Vagina (tissue), 2 donors: ENCODE measurements around the gene SUPT7L. TPM values are rescaled to one million over a fixed set of nuclear protein-coding genes. Genes with fewer than 3 reads are reported as not detected.

Experiments
- DNase-seq, 2 donors: peaks; one replicate each; pipeline ENCODE4 v3.0.0-alpha.2; 2017; ENCODE audit errors: extremely low spot score in 2 of 2
- H3K27ac ChIP-seq: fragments of 200-600 bp; sonication (generic); one replicate; pipeline ENCODE4 v1.5.1; 2019
- H3K27me3 ChIP-seq: fragments of 200-600 bp; sonication (generic); one replicate; pipeline ENCODE4 v1.5.1; 2019
- H3K36me3 ChIP-seq, 2 donors: fragments of 200-600 bp; sonication (generic); one replicate each; pipeline ENCODE4 v1.5.1; 2017 to 2019
- H3K4me1 ChIP-seq: fragments of 200-600 bp; sonication (generic); one replicate; pipeline ENCODE4 v1.5.1; 2019
- H3K4me3 ChIP-seq, 2 donors: fragments of 200-600 bp; sonication (generic); 1 replicate in 1 of 2; 2 replicates in 1 of 2; pipeline ENCODE4 v1.5.1; 2016 to 2019
- H3K9me3 ChIP-seq: fragments of 200-600 bp; sonication (generic); one replicate; pipeline ENCODE4 v1.5.1; 2019
- CTCF ChIP-seq, 3 experiments: fragments of 450-650 bp in 2 of 3; fragments of 200-600 bp in 1 of 3; sonication (generic) in 1 of 3; IDR thresholded peaks; one replicate each; pipeline ENCODE4 v1.5.1; 2017 to 2019; ENCODE audit warnings: antibody characterized with exemption in 3 of 3, mild to moderate bottlenecking in 2 of 3, moderate library complexity in 2 of 3
- POLR2A ChIP-seq, 2 donors: fragments of 450-650 bp; IDR thresholded peaks; one replicate each; pipeline ENCODE4 v1.6.1; 2017; ENCODE audit warnings: antibody characterized with exemption in 2 of 2, mild to moderate bottlenecking in 2 of 2, moderate library complexity in 2 of 2
- POLR2AphosphoS5 ChIP-seq, 2 donors: sonication (generic); formaldehyde crosslinking; IDR thresholded peaks; one replicate each; pipeline ENCODE4 v1.9.0; 2017; ENCODE audit warnings: antibody characterized with exemption in 2 of 2, mild to moderate bottlenecking in 2 of 2, low read depth in 1 of 2; ENCODE audit not compliant: insufficient read depth in 1 of 2
- intact Hi-C: fragments of 100-400 bp; cut with DNase I; formaldehyde crosslinking; loops from one replicate; pipeline ENCODE4 v1.15.1; 2023
- total RNA-seq: library from RNA; depleted of rRNA; stranded (reverse); fragments of >200 nt; gene quantifications from one replicate; pipeline ENCODE4 v1.2.3, GENCODE V29; 2016

Gene SUPT7L
- total RNA-seq, 1 donor from 2014 or later: 26.5 TPM

DNA sequence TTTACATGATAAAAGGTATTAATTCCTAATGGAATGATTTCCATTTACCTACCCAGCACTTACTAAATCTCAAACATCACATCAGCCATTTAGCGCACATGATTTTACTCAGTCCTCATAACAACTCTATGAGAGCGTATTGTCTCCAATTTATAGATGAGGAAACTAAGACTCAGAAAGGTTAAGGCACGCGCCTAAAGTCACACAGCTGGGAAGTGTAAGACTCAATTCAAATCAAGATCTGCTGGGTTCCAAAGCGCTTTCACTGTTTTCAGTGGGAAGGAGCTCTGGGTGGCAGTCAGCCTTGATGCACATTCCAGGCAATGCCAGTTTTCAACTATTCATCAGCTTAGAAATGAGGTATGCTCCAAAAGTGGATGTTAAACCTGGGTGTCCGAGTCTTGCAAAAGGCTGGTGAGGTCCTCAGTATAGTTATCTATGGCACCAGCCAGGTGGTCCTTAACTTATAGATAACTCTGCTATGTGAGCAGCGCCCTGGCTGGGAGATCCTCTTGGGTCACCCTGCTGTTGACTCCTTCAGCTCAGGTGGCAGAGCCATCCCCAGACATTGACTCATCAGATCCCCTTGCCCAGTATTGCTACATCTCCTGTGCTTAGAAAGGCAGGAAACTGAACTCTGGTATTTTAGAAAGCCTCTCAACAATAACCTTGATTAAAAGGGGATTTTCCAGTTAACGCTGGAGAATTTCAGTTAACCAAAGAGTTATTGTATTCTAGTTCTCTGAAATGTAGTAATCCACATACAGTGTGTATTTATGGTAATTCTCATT, 47.4 kb upstream of the SUPT7L start:
- H3K9me3 ChIP-seq: no peaks in the 10 kb centered on the region
- DNase-seq: no peak
- TF ChIP-seq CTCF (IDR thresholded peaks at IDR 0.05) (no peak), POLR2A (IDR thresholded peaks at IDR 0.05) (no peak), POLR2AphosphoS5 (IDR thresholded peaks at IDR 0.05; ENCODE audit: insufficient read depth in 1 of 2, low read depth in 1 of 2) (no peak)
- no peaks in the 10 kb centered on the region for H3K36me3 ChIP-seq
- peaks cover 23% of the 10 kb centered on the region for H3K4me1 ChIP-seq
- no peak overlapping the region for H3K27ac ChIP-seq
- no peaks in the 10 kb centered on the region for H3K27me3 ChIP-seq
- intact Hi-C loops: loop anchor here (10.0 kb wide), 1 partner anchor 184 kb away; the partner anchor contains the start of genes BABAM2 and RBKS
- H3K4me3 ChIP-seq: no peak overlapping the region

- no peak overlapping the region for H3K27ac ChIP-seq
- H3K9me3 ChIP-seq: no peaks in the 10 kb centered on the region
- no peaks in the 10 kb centered on the region for H3K27me3 ChIP-seq
- no peak for DNase-seq
- intact Hi-C loops: loop anchor here (5.0 to 10.0 kb wide), 3 partner anchors 185 to 682 kb away; partner anchors contain the start of genes BABAM2, FOSL2 and RBKS
- TF ChIP-seq CTCF (IDR thresholded peaks at IDR 0.05) (no peak), POLR2AphosphoS5 (IDR thresholded peaks at IDR 0.05; ENCODE audit: insufficient read depth in 1 of 2, low read depth in 1 of 2) (no peak)
- H3K4me1 ChIP-seq: peaks cover 19% of the 10 kb centered on the region
- H3K4me3 ChIP-seq: no peak overlapping the region
- H3K36me3 ChIP-seq: no peaks in the 10 kb centered on the region
These were observed 46.7 kb upstream of the SUPT7L start for GRCh38 chr2:27709960-27710575.

DNA sequence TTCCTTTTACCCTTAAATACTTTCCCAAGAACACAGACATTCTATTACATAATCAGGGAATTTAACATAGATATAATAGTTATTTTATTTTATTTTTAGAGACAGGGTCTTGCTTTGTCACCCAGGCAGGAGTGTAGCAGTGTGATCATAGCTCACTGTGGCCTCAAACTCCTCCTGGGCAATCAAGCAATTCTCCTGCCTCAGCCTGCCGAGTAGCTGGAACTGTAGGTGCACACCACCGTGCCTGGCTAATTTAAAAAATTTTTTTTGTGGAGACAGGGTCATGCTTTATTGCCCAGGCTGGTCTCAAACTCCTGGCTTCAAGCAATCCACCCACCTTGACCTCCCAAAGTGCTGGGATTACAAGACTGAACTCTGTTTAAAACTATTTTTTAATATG, 45.9 kb upstream of the SUPT7L start:
- H3K27me3 ChIP-seq: no peaks in the 10 kb centered on the region
- H3K36me3 ChIP-seq: no peaks in the 10 kb centered on the region
- TF ChIP-seq POLR2AphosphoS5 (IDR thresholded peaks at IDR 0.05; ENCODE audit: insufficient read depth in 1 of 2, low read depth in 1 of 2) (no peak), CTCF (IDR thresholded peaks at IDR 0.05) (no peak), POLR2A (IDR thresholded peaks at IDR 0.05) (no peak)
- H3K4me3 ChIP-seq: no peak overlapping the region
- H3K27ac ChIP-seq: peak overlapping the region; percentile 87
- H3K9me3 ChIP-seq: no peaks in the 10 kb centered on the region
- intact Hi-C loops: loop anchor here (5.0 to 10.0 kb wide), 2 partner anchors 245 to 683 kb away; partner anchors contain the start of gene FOSL2
- H3K4me1 ChIP-seq: peaks cover 16% of the 10 kb centered on the region
- no peak for DNase-seq

- Histone ChIP-seq H3K9me3 (no peaks in the 10 kb centered on the region), H3K36me3 (no peaks in the 10 kb centered on the region), H3K27me3 (no peaks in the 10 kb centered on the region), H3K27ac (peak overlapping the region; percentile 87), H3K4me3 (no peak overlapping the region), H3K4me1 (peaks cover 20% of the 10 kb centered on the region)
- intact Hi-C loops: loop anchor here (5.0 to 10.0 kb wide), 2 partner anchors 246 to 684 kb away; partner anchors contain the start of gene FOSL2
- TF ChIP-seq POLR2AphosphoS5 (IDR thresholded peaks at IDR 0.05; ENCODE audit: insufficient read depth in 1 of 2, low read depth in 1 of 2): no peak
- TF ChIP-seq POLR2A (IDR thresholded peaks at IDR 0.05): no peak
- no peak for TF ChIP-seq CTCF (IDR thresholded peaks at IDR 0.05)
- DNase-seq: no peak
These were observed 45.3 kb upstream of the SUPT7L start for GRCh38 chr2:27708666-27709065.
